Astrocyte (in vitro differentiated cells and primary cell): ENCODE results near the gene ANKRD60. TPM values are rescaled to one million over a fixed set of nuclear protein-coding genes. Genes with fewer than 3 reads are reported as not detected.

Experiments
- DNase-seq: peaks from one replicate; pipeline ENCODE4 v3.0.0-alpha.2; 2010; ENCODE audit warnings: low read depth
- FAIRE-seq: peaks from 2 replicates; lab custom pipeline; 2011; peaks lifted over from hg19 to GRCh38; lab: Jason Lieb, UNC
- H2AFZ ChIP-seq: 2 replicates; pipeline ENCODE4 v1.6.0; 2012; ENCODE audit warnings: low read depth, low read length, inconsistent platforms
- H3K27ac ChIP-seq: 2 replicates; pipeline ENCODE4 v1.5.1; 2011; ENCODE audit warnings: low read depth, low read length, inconsistent platforms
- H3K27me3 ChIP-seq: 2 replicates; pipeline ENCODE4 v1.6.0; 2011; ENCODE audit warnings: low read length, inconsistent platforms; ENCODE audit not compliant: insufficient read depth
- H3K36me3 ChIP-seq: 2 replicates; pipeline ENCODE4 v1.5.1; 2011; ENCODE audit warnings: low read length, inconsistent platforms; ENCODE audit not compliant: insufficient read depth
- H3K4me1 ChIP-seq: 2 replicates; pipeline ENCODE4 v1.5.1; 2011; ENCODE audit warnings: low read length, inconsistent platforms; ENCODE audit not compliant: insufficient read depth
- H3K4me2 ChIP-seq: 2 replicates; pipeline ENCODE4 v1.6.0; 2012; ENCODE audit warnings: low read length, inconsistent platforms
- H3K4me3 ChIP-seq: 2 replicates; pipeline ENCODE4 v1.5.1; 2011; ENCODE audit warnings: low read depth, mild to moderate bottlenecking, low read length, inconsistent platforms; ENCODE audit not compliant: insufficient read depth
- H3K79me2 ChIP-seq: 2 replicates; pipeline ENCODE4 v1.6.0; 2012; ENCODE audit warnings: mild to moderate bottlenecking, low read length, inconsistent platforms; ENCODE audit not compliant: insufficient read depth
- H3K9ac ChIP-seq: 2 replicates; pipeline ENCODE4 v1.6.0; 2012; ENCODE audit warnings: mild to moderate bottlenecking, low read length, inconsistent platforms
- H3K9me3 ChIP-seq: 2 replicates; pipeline ENCODE4 v1.5.1; 2012; ENCODE audit warnings: low read depth, mild to moderate bottlenecking, low read length, inconsistent platforms; ENCODE audit not compliant: insufficient read depth
- H4K20me1 ChIP-seq: 2 replicates; pipeline ENCODE4 v1.6.0; 2012; ENCODE audit warnings: low read length, inconsistent platforms; ENCODE audit not compliant: insufficient read depth
- H3K27ac Mint-ChIP-seq: one replicate; pipeline ENCODE4 v1.8.0; 2021; ENCODE audit warnings: mild to moderate bottlenecking, mixed read lengths; ENCODE audit not compliant: unreplicated experiment
- H3K27me3 Mint-ChIP-seq: one replicate; pipeline ENCODE4 v1.8.0; 2021; ENCODE audit warnings: low read depth, mixed read lengths; ENCODE audit not compliant: unreplicated experiment
- H3K36me3 Mint-ChIP-seq: one replicate; pipeline ENCODE4 v1.8.0; 2021; ENCODE audit warnings: low read depth, mixed read lengths; ENCODE audit not compliant: unreplicated experiment
- H3K4me1 Mint-ChIP-seq: one replicate; pipeline ENCODE4 v1.8.0; 2021; ENCODE audit warnings: low read depth, mixed read lengths; ENCODE audit not compliant: unreplicated experiment
- H3K4me3 Mint-ChIP-seq: one replicate; pipeline ENCODE4 v1.8.0; 2021; ENCODE audit warnings: mild to moderate bottlenecking, moderate library complexity, mixed read lengths; ENCODE audit not compliant: unreplicated experiment
- H3K9me3 Mint-ChIP-seq: one replicate; pipeline ENCODE4 v1.8.0; 2021; ENCODE audit warnings: mild to moderate bottlenecking, mixed read lengths; ENCODE audit not compliant: unreplicated experiment
- CTCF ChIP-seq: IDR thresholded peaks from 2 replicates; pipeline ENCODE4 v1.5.1; 2011; ENCODE audit warnings: low read depth, mild to moderate bottlenecking, inconsistent platforms, low read length, moderate library complexity; ENCODE audit not compliant: insufficient read depth
- EZH2 ChIP-seq: IDR thresholded peaks from 2 replicates; pipeline ENCODE4 v1.6.1; 2012; ENCODE audit warnings: mild to moderate bottlenecking, low read length, inconsistent platforms; ENCODE audit not compliant: insufficient read depth
- total RNA-seq: library from RNA; stranded (reverse); gene quantifications from 2 replicates; pipeline ENCODE4 v1.2.1, GENCODE V29; 2021

ANKRD60 gene
- total RNA-seq, 1 donor from 2014 or later, result not detected

- H3K4me1 ChIP-seq, result peaks cover 5% of the 10 kb centered on the region
- no peak for FAIRE-seq
- no peaks in the 10 kb centered on the region for H3K9me3 ChIP-seq
- H2AFZ ChIP-seq, result no peak overlapping the region
- no peaks in the 10 kb centered on the region for H3K27me3 ChIP-seq
- Mint-ChIP-seq H3K27me3 (peaks cover 36% of the 10 kb centered on the region), H3K9me3 (peaks cover 6% of the 10 kb centered on the region), H3K36me3 (no peaks in the 10 kb centered on the region), H3K4me1 (peaks cover 15% of the 10 kb centered on the region), H3K27ac (no peak overlapping the region), H3K4me3 (no peak overlapping the region)
- no peak overlapping the region for H3K4me3 ChIP-seq
- DNase-seq, result no peak
- no peak overlapping the region for H3K9ac ChIP-seq
- H3K36me3 ChIP-seq, result no peaks in the 10 kb centered on the region
- no peak for TF ChIP-seq CTCF
- TF ChIP-seq EZH2, result no peak
- H3K79me2 ChIP-seq, result no peaks in the 10 kb centered on the region
- H3K4me2 ChIP-seq, result no peak overlapping the region
- H4K20me1 ChIP-seq, result no peaks in the 10 kb centered on the region
- H3K27ac ChIP-seq, result no peak overlapping the region
Observed at GRCh38 chr20:58173091-58173490, 55.4 kb downstream of the ANKRD60 start.

- FAIRE-seq, result no peak
- peaks cover 15% of the 10 kb centered on the region for H3K4me1 Mint-ChIP-seq
- H2AFZ ChIP-seq, result no peak overlapping the region
Observed at GRCh38 chr20:58171796-58172425, 56.5 kb downstream of the ANKRD60 start.

More at GRCh38 chr20:58171796-58172425, 56.5 kb downstream of the ANKRD60 start:
- TF ChIP-seq CTCF, result no peak
- no peak for TF ChIP-seq EZH2
- peaks cover 33% of the 10 kb centered on the region for H3K27me3 Mint-ChIP-seq
- Histone ChIP-seq H3K9me3 (no peaks in the 10 kb centered on the region), H3K4me3 (no peak overlapping the region), H3K79me2 (no peaks in the 10 kb centered on the region), H3K4me2 (no peak overlapping the region), H3K27ac (no peak overlapping the region), H3K36me3 (no peaks in the 10 kb centered on the region), H4K20me1 (no peaks in the 10 kb centered on the region), H3K27me3 (no peaks in the 10 kb centered on the region), H3K4me1 (peaks cover 5% of the 10 kb centered on the region), H3K9ac (no peak overlapping the region)
- no peaks in the 10 kb centered on the region for H3K36me3 Mint-ChIP-seq
- H3K9me3 Mint-ChIP-seq, result peaks cover 6% of the 10 kb centered on the region
- no peak for DNase-seq
- no peak overlapping the region for H3K27ac Mint-ChIP-seq
- H3K4me3 Mint-ChIP-seq, result no peak overlapping the region
